Measurements from ENCODE around the gene SLC16A3. TPM values are rescaled to one million over a fixed set of nuclear protein-coding genes. Genes with fewer than 3 reads are reported as not detected.

The SLC16A3 gene
- total RNA-seq, 1 donor from 2014 or later, result 81.9 TPM

- intact Hi-C loops (cut with DNase I), result no loop called here
- ATAC-seq (no peak), DNase-seq (no peak)
- no peaks in the 10 kb centered on the region for H3K27me3 ChIP-seq (ENCODE audit: low read depth)
- H3K36me3 ChIP-seq, result no peaks in the 10 kb centered on the region
- no peak overlapping the region for H3K4me3 ChIP-seq
- H3K4me1 ChIP-seq, result peaks cover 49% of the 10 kb centered on the region
- TF ChIP-seq, protein P1, sequence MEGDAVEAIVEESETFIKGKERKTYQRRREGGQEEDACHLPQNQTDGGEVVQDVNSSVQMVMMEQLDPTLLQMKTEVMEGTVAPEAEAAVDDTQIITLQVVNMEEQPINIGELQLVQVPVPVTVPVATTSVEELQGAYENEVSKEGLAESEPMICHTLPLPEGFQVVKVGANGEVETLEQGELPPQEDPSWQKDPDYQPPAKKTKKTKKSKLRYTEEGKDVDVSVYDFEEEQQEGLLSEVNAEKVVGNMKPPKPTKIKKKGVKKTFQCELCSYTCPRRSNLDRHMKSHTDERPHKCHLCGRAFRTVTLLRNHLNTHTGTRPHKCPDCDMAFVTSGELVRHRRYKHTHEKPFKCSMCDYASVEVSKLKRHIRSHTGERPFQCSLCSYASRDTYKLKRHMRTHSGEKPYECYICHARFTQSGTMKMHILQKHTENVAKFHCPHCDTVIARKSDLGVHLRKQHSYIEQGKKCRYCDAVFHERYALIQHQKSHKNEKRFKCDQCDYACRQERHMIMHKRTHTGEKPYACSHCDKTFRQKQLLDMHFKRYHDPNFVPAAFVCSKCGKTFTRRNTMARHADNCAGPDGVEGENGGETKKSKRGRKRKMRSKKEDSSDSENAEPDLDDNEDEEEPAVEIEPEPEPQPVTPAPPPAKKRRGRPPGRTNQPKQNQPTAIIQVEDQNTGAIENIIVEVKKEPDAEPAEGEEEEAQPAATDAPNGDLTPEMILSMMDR (IDR thresholded peaks at IDR 0.05), result no peak
- no peaks in the 10 kb centered on the region for H3K9me3 ChIP-seq
- H3K27ac ChIP-seq, result no peak overlapping the region
These were observed 14.7 kb upstream of the SLC16A3 start for GRCh38 chr17:82214012-82214628.

DNA sequence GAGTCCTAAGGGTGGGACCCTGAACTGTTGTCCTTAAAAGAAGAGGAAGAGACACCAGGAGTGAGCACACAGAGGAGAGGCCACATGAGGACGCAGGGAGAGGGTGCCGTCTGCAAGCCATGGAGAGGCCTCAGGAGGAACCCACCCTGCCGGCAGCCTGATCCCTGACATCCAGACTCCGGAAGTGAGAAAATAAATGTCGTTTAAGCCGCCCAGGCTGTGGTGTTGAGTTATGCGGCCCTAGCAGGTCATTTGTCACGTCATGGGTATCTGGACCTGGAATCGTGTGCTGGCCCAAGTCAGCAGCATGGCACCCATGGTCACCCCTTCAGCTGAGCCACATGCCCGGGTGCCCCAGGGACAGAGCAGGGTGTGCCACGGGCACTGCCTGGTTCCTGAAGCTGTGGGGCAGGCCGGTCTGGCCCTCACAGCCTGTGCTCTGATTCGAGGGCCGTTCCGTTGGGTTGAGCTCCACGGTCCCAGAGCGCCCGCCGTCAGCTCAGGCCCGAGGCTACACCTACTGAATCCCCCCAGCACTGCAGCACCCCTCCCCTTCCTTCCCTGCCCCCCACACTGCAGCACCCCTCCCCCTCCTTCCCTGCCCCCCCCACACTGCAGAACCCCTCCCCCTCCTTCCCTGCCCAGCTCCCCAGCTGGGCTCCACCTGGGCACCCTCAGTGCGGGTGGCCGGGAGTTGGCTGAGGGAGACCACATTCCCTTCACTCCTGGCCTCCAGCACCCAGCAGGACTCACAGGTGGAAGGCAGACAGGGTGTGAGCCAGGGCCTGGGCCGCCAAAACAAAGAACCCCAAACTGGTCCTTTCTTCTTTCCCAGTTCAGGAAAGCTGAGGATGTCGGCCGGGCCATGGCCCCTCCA lies 13.5 kb upstream of the SLC16A3 start:
- no peak for DNase-seq
- H3K4me1 ChIP-seq, result peaks cover 49% of the 10 kb centered on the region
- peak overlapping the region; percentile 91 for H3K27ac ChIP-seq
- no peaks in the 10 kb centered on the region for H3K36me3 ChIP-seq
- H3K9me3 ChIP-seq, result no peaks in the 10 kb centered on the region
- TF ChIP-seq, protein P1 (IDR thresholded peaks at IDR 0.05), result no peak
- no peaks in the 10 kb centered on the region for H3K27me3 ChIP-seq (ENCODE audit: low read depth)
- no peak overlapping the region for H3K4me3 ChIP-seq
- intact Hi-C loops (cut with DNase I), result no loop called here
- no peak for ATAC-seq

GRCh38 chr17:82215972-82216300 lies 12.9 kb upstream of the SLC16A3 start:
- Histone ChIP-seq H3K36me3 (no peaks in the 10 kb centered on the region), H3K4me3 (no peak overlapping the region), H3K4me1 (peaks cover 49% of the 10 kb centered on the region), H3K27me3 (ENCODE audit: low read depth) (no peaks in the 10 kb centered on the region), H3K9me3 (no peaks in the 10 kb centered on the region), H3K27ac (peak overlapping the region; percentile 91)
- TF ChIP-seq, protein P1 (IDR thresholded peaks at IDR 0.05), result no peak
- ATAC-seq (no peak), DNase-seq (no peak)
- intact Hi-C loops (cut with DNase I), result no loop called here

- Histone ChIP-seq H3K27me3 (ENCODE audit: low read depth) (no peaks in the 10 kb centered on the region), H3K9me3 (no peaks in the 10 kb centered on the region), H3K27ac (peak overlapping the region; percentile 91), H3K4me1 (peaks cover 48% of the 10 kb centered on the region), H3K4me3 (peak overlapping the region; percentile 17), H3K36me3 (no peaks in the 10 kb centered on the region)
- TF ChIP-seq, protein P1 (IDR thresholded peaks at IDR 0.05), result no peak
- ATAC-seq (peak; percentile 74 to 87), DNase-seq (peak; percentile 94)
- intact Hi-C loops (cut with DNase I), result no loop called here
These were observed 12.3 kb upstream of the SLC16A3 start for GRCh38 chr17:82216301-82217119.

DNA sequence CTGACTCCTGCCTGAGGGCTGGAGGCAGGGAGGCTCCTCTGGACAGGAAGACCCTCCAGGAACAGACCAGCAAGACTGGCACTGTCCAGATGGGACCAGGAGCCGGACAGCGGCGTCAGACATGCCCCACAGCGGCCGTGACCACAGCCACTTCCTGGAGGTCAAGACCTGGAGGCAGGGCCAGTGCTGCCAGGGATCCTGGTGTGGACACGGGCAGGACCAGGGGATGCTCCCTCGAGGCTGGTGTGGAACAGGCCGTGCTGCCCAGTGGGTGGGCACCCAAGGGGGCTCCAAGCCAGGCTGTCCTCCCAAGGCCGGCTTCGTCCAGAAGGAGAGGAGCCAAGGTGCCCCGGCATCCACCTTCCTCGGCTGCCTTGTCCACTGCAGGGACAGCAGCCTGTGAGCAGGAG lies 11.7 kb upstream of the SLC16A3 start:
- TF ChIP-seq, protein P1 (IDR thresholded peaks at IDR 0.05), result no peak
- peak overlapping the region; percentile 17 for H3K4me3 ChIP-seq
- no peaks in the 10 kb centered on the region for H3K36me3 ChIP-seq
- intact Hi-C loops (cut with DNase I), result no loop called here
- no peaks in the 10 kb centered on the region for H3K27me3 ChIP-seq (ENCODE audit: low read depth)
- H3K4me1 ChIP-seq, result peaks cover 42% of the 10 kb centered on the region
- no peaks in the 10 kb centered on the region for H3K9me3 ChIP-seq
- ATAC-seq (peak in 1 of 2 donors; percentile 1), DNase-seq (peak; percentile 80)
- peak overlapping the region; percentile 91 for H3K27ac ChIP-seq
